ENCODE measurements around the gene SLC12A2.

Gene SLC12A2

DNA sequence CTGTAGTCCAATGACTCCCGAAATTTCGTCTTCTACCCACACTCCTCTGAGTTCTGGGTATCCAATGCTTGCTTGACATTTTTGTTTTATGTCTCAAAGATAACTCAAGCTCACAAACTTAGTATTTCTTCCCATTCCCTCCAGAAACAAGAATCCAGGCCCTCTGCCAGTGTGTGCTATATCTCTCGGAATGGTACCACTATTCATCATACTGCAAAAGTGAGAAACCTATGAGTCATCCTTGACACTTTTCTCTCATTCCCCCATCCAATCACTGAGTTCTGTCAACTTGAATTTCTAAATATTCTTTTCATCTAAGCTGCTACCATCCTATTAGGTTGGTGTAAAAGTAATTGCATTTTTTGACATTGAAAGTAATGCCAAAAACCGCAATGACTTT is 9.8 kb downstream of the SLC12A2 start:
- H3K4me3 ChIP-seq (ENCODE audit: low read depth, low read length) = no peak overlapping the region

DNA sequence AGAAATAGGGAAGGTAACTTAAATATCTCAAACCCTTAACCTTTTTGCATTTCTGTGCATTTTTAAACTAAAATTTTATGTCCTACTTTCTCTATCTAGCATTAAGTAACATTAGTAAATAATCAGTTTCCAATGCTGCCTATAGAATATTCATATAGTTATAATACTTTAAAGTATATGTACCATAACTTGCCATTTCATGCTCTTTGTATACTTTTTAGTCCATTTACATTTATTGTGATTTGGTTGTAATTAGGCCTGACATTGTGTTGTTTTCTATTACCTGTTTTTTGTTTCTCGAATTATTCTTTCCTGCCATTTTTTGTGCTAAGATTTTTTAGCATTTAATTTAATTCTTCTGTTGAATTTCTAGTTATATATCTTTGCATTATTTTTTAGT is 13.7 kb downstream of the SLC12A2 start:
- no peak overlapping the region for H3K4me3 ChIP-seq (ENCODE audit: low read depth, low read length)

DNA sequence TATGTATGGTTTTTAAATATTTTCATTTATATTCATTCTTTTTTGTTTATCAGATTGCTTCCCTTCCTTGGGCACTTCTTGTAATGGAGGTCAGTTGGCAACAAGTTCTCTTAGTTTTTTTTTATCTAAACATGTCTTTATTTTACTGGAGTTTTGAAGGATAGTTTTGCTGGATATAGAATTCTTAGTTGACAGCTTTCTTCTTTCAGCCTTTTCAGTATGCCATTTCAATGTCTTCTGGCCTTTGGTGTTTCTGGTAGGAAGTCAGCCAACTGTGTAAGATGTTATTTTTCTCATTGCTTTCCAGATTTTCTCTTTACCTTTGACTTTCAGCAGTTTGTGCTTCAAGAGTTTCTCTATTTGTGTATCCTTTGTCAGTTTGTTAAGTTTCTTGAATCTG is 14.2 kb downstream of the SLC12A2 start:
- no peak overlapping the region for H3K4me3 ChIP-seq (ENCODE audit: low read depth, low read length)

DNA sequence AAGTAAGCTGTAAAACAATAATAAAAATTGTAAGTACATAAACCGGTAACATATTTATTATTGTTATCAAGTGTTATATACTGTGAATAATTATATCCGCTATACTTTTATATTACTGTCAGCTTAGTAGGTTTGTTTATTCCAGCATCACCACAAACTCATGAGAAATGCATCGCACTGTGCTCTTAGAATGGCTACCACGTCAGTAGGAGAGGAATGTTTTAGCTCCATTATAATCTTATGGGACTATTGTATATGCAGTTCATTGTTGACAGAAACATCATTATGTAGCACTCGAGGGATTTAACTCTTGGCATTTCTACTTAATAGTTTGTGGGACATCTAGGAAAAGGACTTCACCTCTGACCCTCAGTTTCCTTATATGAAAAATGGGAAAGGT is 16.4 kb downstream of the SLC12A2 start:
- no peak overlapping the region for H3K4me3 ChIP-seq (ENCODE audit: low read depth, low read length)

DNA sequence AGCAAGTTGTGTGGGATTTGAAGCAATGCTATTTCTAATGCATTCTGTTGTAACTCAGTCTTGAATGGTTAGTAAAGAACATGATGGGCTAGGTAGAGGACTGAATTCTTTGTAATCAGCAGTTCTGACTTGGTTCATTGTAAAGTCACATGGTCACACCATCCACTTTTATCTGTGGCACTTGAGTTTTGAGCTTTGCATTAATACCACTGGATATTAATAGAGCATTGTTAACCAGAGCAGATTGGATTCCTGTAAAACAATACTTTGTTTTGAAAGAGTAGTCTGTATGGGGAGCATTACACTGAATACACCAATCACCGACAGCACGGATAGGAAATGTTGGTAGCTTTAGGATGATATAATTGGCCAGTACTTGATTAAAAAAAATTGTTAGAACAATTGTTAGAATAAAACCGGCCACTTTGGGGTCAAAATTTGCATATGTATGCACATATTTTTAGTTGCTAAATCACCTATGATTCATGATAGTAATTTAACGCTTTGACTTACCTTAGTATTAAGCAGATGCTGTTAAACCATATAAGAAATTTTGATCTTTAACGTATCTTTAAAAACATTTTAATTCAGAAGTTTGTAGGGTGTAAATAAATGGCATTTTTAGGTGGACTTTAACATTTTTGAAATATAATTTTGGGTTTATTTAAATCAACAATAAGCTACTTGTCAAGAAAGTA is 17.4 kb downstream of the SLC12A2 start:
- H3K4me3 ChIP-seq (ENCODE audit: low read depth, low read length) = no peak overlapping the region

DNA sequence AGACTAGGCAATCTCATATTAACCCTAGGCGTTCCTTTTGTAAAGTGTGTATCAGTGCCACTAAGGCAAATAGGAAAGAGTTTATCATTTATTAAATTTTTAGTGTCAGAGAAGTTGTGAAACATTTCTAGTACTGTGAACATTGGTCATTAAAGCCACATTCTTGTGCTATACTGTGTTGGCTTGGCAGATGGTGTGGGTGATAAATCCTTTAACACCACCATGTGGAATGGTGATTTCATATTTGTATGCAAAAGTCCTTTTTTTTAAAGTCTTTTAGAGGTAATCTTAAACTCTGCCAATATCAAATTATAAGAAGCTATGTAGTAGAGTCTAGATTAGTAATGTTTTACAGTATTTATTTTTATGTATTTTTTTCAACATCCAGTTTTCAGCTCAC is 18.1 kb downstream of the SLC12A2 start:
- no peak overlapping the region for H3K4me3 ChIP-seq (ENCODE audit: low read depth, low read length)

DNA sequence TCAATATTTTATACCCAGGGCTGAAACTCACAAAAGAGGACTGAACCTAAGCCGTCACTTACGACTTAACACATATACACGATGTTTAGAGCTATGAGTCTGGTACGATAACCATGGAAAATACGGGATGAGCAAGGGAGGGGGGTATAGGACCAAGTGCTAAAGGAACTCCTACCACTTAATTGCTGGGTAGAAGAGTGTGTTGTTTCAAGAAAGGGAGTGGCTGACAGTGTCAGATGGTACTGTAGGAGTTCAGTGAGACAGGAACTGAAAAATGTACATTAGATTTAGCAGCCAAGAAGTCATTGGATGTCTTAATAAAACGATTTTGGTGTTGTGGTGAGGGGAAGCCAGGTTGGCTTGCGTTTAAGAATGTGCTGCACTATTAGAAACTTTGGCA is 21.6 kb downstream of the SLC12A2 start:
- H3K4me3 ChIP-seq (ENCODE audit: low read depth, low read length) = no peak overlapping the region

DNA sequence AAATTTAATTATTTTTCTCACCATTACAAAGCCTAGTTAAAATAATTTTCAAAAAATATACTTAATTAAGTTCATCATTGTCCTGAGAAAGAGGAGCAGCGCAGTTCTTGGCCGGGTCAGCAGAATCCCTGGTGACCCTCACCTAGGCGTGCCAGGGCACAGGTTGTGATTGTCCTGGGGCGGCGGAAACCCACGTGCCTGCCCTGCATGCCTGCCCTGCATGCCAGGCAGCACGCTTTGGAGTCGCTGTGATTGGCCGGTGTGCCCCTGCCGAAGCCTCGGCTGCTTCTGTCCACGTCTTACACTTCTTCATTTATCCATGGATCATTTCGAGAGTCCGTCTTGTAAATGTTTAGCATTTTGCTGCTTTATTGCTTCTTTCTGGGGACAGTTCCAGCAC is 25.6 kb downstream of the SLC12A2 start:
- H3K4me3 ChIP-seq (ENCODE audit: low read depth, low read length) = no peak overlapping the region

DNA sequence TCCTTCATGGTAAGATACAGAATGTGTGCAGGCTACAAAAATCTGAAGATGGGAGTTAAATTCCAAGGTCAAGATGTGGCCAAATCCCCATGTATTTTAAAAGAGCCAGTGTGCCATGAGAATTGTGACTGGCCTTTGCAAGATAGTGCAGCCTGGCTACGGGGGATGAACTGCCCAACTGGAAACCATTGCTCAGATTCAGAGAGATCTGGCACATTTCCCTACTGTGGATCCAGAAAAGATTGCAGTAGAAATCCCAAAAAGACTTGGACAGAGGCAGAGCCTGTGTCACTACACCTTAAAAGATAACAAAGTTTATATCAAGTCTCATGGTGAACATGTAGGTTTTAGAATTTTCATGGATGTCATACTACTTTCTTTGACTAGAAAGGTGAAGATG is 26.2 kb downstream of the SLC12A2 start:
- H3K4me3 ChIP-seq (ENCODE audit: low read depth, low read length) = no peak overlapping the region

DNA sequence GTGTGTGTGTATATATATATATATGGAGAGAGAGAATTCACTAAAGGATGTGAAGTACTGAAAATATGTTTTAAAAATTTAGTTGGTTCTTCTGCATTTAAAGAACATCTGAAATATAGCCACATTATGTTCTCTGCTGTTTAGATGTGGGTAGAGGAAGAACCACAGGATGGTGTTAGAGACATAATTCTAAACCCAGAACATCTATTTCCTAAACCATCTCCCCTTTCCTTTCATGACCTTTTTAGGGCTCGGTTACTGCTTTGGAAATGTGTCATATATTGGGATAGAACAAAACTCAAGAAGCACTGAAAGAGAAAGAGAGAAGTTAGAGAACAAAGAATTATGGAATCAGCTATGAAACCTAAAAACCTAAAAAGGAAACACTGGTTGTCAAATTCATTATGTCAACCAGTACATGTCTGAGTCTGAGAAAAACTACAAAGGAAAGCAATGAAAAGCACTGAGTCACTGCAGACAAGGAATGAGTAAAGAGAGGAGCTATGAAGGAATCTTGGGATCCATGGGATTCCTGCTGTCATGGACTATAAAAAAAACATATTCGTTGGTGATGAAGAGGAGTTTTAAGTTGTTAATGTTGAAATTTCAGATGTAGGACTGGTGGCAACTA is 28.4 kb downstream of the SLC12A2 start:
- no peak overlapping the region for H3K4me3 ChIP-seq (ENCODE audit: low read depth, low read length)

DNA sequence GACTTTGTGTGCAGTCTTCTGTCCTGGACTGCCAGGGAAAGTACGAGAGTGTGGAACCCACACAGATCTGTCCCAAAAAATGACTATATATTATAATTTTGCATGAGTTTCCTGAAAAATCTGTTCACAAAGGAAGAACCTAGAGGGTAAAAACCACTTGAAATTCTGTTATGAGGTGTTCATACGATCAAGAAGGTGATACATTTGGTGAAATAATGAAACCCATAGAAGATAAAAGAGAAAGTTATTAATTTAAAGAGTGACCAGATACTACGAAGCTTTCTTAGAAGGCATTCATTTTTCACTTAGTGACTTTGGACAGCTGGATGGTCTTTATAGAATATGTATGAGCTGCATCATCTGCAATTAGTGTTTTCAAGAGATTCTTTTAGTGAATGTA is 32.9 kb downstream of the SLC12A2 start:
- H3K4me3 ChIP-seq (ENCODE audit: low read depth, low read length) = no peak overlapping the region

DNA sequence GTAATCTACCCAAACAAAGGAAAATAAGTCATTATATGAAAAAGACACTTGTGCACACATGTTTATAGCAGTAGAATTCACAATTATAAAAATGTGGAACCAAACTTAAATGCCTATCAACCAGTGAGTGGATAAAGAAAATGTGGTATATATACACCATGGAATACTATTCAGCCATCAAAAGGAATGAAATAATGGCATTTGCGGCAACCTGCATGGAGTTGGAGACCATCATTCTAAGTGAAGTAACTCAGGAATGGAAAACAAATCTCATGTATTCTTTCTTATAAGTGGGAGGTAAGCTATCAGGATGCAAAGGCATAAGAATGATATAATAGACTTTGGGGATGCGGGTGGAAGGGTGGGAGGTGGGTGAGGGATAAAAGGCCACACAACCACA is 34.6 kb downstream of the SLC12A2 start:
- no peak overlapping the region for H3K4me3 ChIP-seq (ENCODE audit: low read depth, low read length)

DNA sequence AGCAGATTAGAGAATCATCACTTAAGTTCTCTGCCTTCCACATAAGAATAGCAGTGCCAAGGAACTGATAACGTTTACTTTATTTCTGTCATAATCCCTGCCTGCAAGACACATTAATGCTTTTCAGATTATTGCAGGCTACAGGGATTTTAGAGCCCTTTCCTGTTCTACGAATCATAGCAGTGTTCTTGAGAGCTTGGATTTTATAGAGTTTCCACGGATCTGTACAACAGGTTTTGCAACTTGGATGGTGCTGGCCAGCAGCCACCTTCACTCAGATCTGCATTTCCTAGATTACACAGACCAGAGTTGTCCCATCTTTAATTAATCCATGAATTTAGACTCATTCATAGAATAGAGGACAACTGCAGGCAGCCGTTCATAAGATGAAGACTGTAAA is 38.1 kb downstream of the SLC12A2 start:
- H3K4me3 ChIP-seq (ENCODE audit: low read depth, low read length) = no peak overlapping the region

DNA sequence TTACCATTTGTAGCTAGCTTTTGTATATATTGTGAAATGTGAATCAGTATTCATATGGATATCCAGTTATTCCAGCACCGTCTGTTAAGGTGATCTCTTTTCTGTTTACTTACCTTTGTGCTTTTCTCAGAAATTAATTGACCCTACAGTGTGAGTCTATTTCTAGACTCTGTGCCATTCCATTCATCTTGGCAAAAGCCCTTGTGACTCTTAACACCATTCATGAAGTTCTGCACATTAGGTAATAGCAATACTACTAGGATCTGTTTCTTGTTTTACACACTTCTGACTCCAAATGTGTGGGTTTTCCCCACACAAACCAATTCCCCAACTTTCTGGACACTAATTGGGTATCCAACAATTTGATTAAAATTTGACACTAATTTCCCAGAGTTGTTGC is 40.4 kb downstream of the SLC12A2 start:
- no peak overlapping the region for H3K4me3 ChIP-seq (ENCODE audit: low read depth, low read length)

DNA sequence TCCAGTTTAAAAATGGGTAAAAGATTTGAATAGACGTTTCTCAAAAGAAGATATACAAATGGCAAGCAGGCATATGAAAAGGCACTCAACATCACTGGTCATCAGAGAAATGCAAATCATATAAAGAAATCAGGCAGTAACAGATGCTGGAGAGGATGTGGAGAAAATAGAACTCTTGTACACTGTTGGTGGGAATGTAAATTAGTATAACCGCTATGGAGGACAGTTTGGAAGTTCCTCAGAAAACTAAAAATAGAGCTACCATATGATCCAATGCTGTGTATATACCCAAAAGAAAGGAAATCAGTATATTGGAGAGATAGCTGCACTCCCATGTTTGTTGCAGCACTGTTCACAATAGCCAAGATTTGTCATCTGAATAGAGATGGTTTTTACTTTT is 42.7 kb downstream of the SLC12A2 start:
- no peak overlapping the region for H3K4me3 ChIP-seq (ENCODE audit: low read depth, low read length)

DNA sequence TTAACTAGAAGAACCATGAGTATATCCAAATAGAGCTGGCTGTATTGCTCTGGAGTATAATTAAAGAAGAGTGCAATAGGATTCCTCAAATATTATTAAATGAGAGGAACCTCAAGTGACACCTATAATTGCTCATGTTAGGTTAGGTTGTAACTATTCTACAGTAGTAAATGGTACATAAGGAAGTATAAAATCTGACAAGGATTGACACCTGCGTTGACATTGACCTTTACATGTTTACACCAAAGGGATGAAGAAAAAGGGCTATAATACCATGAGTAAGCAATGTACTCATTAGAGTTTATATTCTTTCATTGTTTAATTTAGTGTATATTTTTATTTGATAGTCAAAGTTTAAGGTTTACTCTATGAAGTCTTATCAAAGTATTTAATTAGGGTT is 48.9 kb downstream of the SLC12A2 start:
- no peak overlapping the region for H3K4me3 ChIP-seq (ENCODE audit: low read depth, low read length)

DNA sequence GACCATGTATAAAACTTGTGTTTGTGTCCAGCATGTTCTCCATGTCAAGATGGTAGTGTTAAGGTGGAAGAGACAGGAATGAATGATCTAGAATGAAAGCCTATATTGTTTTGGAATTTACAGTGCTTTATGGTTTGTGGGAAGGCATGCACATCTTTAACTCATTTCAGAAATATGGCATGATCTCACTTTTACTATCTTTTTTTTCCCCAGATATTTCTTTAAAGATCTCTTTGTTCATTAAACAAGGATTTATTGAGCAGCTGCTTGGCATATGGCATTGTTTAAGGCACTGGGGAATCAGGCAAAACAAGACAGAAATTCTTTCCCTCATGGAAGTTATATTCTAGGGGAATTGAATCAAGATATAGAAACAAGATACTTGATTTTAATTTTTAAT is 51.7 kb downstream of the SLC12A2 start:
- no peak overlapping the region for H3K4me3 ChIP-seq (ENCODE audit: low read depth, low read length)

DNA sequence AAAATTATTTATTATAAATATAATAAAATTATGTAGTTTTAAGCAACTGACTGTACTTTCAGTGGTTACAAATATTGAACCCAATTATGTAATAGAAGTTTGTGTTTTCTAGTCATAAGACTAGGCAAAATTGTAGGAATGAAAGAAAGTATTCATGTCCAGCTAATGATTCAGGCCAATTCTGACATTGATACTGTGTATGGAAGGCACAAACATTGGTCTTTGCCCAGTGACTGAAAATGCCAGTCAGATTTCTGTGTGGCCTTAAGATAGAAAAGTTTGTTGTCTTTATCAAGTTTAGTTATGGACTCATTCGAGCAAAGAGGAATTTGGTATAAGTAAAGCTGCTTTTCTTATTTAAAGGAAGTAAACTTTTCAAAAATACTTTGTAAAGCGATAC is 60.3 kb downstream of the SLC12A2 start:
- no peak overlapping the region for H3K4me3 ChIP-seq (ENCODE audit: low read depth, low read length)

DNA sequence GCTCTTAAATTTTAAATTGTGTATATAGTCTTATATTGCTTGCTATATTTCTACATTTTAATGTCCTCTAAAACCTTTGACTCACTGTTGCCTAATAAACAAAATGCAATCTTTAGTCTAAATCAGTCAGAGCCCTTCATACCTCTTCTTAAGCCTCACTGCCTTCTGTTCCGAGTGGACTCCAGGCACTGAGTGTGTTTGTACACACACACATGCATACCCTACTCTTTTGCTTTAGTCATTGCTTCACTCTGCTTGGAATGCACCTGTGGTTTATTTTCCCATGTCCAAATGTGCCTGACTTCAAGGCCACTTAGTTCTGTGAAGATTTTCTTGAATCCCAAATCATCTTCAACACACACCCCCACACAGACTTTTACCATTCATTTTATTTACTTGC is 60.9 kb downstream of the SLC12A2 start:
- no peak overlapping the region for H3K4me3 ChIP-seq (ENCODE audit: low read depth, low read length)

DNA sequence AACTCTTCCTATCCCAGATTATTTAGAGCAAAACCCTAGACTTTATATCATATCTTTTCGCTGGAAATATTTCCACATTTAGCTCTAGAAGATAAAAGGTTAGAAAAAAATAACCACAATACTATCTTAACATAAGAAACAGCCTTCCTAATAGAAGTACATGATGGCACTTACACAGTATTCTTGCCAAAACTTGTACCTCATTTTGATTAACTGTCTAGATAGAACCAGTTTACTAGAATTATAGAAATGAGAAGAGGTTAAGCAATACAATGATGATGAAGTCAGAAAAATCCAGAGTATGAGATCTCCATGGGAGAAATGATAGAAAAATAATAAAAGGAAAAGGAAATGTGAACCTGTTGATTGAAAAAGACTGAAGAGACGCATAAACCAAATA is 63.1 kb downstream of the SLC12A2 start:
- no peak overlapping the region for H3K4me3 ChIP-seq (ENCODE audit: low read depth, low read length)

DNA sequence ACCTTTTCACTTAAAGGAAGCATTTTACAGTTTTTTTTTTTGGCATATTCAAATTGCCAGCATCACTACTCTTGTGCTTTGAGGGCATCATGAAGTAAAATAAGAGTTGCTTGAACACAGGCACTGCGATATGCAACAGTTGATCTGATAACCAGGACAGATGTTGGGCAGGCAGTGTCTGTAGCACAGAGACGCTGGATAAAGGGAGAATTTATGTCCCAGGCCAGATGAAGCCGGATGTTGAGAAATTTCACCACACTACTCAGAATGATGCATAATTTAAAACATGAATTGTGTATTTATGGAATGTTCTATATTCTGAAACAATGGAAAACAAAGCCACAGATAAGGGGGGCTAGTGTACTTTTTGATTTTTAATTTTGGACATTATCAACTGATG is 71.4 kb downstream of the SLC12A2 start:
- H3K4me3 ChIP-seq (ENCODE audit: low read depth, low read length) = no peak overlapping the region

DNA sequence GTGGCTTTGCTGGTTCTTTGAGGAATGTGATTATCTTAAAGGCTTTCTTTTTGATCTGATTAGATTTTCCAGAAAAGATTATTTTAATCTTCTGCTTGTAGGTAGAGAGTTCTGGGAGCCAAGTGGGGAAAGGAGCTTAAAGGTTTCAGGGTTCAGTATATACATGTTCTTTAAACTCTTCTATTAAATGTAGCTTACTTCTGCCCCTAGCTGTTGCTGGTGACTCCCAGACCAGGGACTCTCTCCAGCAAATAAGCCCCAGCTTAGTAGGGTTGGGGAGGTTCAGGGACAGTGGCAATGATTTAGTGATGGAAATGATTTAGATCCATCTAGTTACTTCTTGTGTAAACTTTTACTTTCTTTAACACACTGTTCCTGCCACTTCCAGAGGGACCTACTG is 72.2 kb downstream of the SLC12A2 start:
- H3K4me3 ChIP-seq (ENCODE audit: low read depth, low read length) = no peak overlapping the region

DNA sequence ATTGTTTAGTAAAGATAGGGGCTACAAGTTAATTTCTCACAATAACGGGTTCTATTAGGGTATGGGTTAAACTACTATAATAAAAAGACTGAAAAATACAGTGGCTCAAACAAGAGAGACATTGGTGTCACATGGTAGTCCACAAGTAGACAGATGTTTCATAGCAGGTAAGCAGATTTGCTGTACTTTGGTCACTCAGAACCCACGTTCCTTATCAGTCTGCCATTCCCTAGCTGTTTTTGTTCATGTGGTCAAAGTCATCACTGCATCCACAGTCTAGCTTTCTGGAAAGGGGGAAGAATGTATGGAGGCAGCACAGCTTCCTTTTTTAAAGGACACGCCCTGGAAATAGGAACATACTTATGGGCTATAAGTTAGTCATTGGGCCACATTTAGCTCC is 73.0 kb downstream of the SLC12A2 start:
- no peak overlapping the region for H3K4me3 ChIP-seq (ENCODE audit: low read depth, low read length)
